ENCODE results near the gene WDR62.

DNA sequence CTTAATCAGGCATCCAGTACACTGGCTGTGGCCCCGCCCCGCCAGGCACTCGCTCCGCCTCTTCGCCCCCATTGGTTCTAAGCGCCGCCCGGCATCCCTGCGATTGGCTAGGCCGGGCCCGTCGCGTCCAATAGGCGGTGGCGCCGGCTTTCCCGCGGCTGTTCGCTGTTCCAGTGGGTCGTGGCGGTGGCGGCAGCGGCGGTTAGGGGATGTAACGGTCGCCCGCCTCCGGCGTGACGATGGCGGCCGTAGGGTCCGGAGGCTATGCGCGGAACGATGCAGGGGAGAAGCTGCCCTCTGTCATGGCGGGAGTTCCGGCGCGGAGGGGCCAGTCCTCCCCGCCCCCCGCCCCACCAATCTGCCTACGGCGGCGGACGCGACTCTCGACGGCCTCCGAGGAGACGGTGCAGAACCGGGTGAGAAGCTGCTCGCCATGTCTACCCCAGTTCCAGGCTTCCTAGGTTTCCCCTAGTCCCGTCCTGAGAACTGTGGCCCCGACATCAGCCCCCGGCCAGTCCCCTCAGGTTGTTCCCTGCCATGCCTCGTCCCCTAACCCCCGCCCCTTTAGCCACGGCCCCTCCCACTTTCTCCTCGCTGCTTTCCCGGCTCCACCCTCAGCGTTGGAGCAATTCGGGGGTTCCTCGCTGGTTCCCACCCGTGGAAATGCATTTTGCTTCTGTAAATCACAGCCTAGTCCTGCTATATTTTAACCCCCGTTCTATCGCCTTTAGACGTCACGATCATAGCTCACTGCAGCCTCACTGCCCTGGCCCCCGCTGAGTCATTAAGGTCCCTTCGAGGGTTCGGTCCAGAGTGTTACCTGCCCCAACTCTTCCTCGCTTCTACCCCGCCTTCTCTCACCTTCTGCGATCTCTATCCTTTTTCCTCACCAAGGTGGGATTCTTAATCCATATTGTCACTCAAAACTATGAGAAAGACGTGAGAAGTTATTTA, at the start of gene WDR62:
- TF ChIP-seq, protein P1, sequence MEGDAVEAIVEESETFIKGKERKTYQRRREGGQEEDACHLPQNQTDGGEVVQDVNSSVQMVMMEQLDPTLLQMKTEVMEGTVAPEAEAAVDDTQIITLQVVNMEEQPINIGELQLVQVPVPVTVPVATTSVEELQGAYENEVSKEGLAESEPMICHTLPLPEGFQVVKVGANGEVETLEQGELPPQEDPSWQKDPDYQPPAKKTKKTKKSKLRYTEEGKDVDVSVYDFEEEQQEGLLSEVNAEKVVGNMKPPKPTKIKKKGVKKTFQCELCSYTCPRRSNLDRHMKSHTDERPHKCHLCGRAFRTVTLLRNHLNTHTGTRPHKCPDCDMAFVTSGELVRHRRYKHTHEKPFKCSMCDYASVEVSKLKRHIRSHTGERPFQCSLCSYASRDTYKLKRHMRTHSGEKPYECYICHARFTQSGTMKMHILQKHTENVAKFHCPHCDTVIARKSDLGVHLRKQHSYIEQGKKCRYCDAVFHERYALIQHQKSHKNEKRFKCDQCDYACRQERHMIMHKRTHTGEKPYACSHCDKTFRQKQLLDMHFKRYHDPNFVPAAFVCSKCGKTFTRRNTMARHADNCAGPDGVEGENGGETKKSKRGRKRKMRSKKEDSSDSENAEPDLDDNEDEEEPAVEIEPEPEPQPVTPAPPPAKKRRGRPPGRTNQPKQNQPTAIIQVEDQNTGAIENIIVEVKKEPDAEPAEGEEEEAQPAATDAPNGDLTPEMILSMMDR (IDR thresholded peaks at IDR 0.05), result no peak
- TF ChIP-seq POLR2A (IDR thresholded peaks at IDR 0.05), result no peak
